ENCODE measurements around the gene FBXL16. TPM values are rescaled to one million over a fixed set of nuclear protein-coding genes. Genes with fewer than 3 reads are reported as not detected.

Gene FBXL16
- total and polyA plus RNA-seq, 2 of the 13 experiments (the other 11 are each of a cell fraction or from before 2014, with no cell fraction given): 0.22 to 2.0 TPM

DNA sequence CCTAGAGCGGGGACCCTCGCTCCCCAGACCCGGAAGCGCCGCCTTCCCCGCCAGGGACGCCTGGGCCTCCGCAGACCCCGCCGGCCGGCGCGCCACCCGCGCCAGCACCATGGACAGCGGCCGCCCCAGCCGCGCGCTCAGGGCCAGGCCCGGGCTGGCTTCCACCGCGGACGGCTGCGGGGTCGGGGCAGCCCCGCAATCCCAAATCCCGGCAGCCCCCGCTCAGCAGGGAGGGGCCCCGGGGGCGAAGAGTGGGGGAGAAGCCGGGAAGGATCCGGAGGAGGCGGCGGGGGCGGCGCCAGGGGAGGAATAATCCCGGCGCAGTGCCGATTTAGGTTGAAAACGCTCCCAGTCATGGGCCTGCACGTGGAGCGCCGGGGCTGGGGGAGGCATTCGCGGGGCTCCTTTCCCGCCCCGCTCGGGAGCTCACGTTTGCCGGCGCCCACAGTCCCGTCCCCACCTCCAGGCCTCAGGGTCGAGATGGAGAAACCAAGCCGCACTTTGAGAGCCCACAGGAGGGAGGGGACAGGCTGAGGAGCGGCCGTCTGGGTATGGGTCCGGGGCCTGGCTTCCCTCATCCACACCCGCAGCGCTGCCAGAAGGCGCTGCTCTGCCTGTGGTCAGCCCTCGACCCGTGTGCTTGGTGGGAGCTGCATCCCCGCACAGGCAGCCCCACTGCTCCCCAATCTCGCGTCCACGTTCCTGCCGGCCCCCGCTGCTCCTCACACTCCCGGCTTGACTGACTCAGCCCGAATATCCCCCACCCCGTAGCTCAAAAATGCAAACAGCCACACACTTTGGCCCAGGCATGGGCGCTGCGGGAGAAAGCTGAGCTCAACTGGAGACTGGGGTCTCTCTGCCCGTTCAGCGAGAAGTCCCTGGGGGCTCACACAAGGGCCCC lies 4.7 kb downstream of the FBXL16 start (continued):
- TF ChIP-seq ZHX2 (IDR thresholded peaks at IDR 0.05; ENCODE audit: low read depth): no peak
- peak; percentile 91; the same call in 1 of the 2 replicates for TF ChIP-seq ZHX2 (CRISPR knock-in tag; IDR thresholded peaks at IDR 0.05; ENCODE audit: borderline replicate concordance)
- TF ChIP-seq AKNA (CRISPR knock-in tag; IDR thresholded peaks at IDR 0.05; ENCODE audit: borderline replicate concordance): no peak
- no peak for TF ChIP-seq STAT6 (CRISPR knock-in tag; IDR thresholded peaks at IDR 0.05; ENCODE audit: borderline replicate concordance)
- TF ChIP-seq ZNF713 (CRISPR knock-in tag; IDR thresholded peaks at IDR 0.05): no peak
- no peak for TF ChIP-seq ZNF251 (CRISPR knock-in tag; IDR thresholded peaks at IDR 0.05)
- no peak for TF ChIP-seq ZNF225 (CRISPR knock-in tag; IDR thresholded peaks at IDR 0.05)
- TF ChIP-seq ZSCAN22 (CRISPR knock-in tag; IDR thresholded peaks at IDR 0.05): no peak
- TF ChIP-seq KDM4B (CRISPR knock-in tag; IDR thresholded peaks at IDR 0.05): no peak
- TF ChIP-seq ZNF503 (CRISPR knock-in tag; IDR thresholded peaks at IDR 0.05): 0 out of 2 replicates have a peak, but pooled peaks have one; percentile 45
